Gastroesophageal sphincter (tissue), 4 donors: ENCODE data around the gene PLPPR3. TPM values are rescaled to one million over a fixed set of nuclear protein-coding genes. Genes with fewer than 3 reads are reported as not detected.
A peak's percentile ranks its signal among the peaks of the same experiment; 100 is the strongest.

Experiments
- ATAC-seq: fragments of 150-250 bp; one replicate; pipeline ENCODE4 v1.9.1; 2016; ENCODE audit warnings: mild to moderate bottlenecking, moderate library complexity
- H3K27ac ChIP-seq, 4 donors: fragments of 200-600 bp; sonication (generic) in 3 of 4; 1 replicate in 3 of 4; 2 replicates in 1 of 4; pipeline ENCODE4 v1.5.1; 2016 to 2019
- H3K27me3 ChIP-seq: fragments of 200-600 bp; sonication (generic); one replicate; pipeline ENCODE4 v1.5.1; 2019
- H3K36me3 ChIP-seq, 2 donors: fragments of 200-600 bp; sonication (generic); one replicate each; pipeline ENCODE4 v1.5.1; 2019; ENCODE audit warnings: control low read depth in 1 of 2
- H3K4me1 ChIP-seq, 3 donors: fragments of 200-600 bp; sonication (generic); 1 replicate in 2 of 3; 2 replicates in 1 of 3; pipeline ENCODE4 v1.5.1; 2016 to 2019; ENCODE audit warnings: control low read depth in 2 of 3
- H3K4me3 ChIP-seq, 2 donors: fragments of 200-600 bp; sonication (generic); one replicate each; pipeline ENCODE4 v1.5.1; 2019; ENCODE audit warnings: mild to moderate bottlenecking in 1 of 2, moderate library complexity in 1 of 2
- H3K9me3 ChIP-seq, 3 donors: fragments of 200-600 bp; sonication (generic); one replicate each; pipeline ENCODE4 v1.5.1; 2017 to 2019; ENCODE audit warnings: control low read depth in 2 of 3
- CTCF ChIP-seq, 4 experiments: fragments of 200-600 bp in 2 of 4; fragments of 450-650 bp in 2 of 4; sonication (generic) in 1 of 4; IDR thresholded peaks; one replicate each; pipeline ENCODE4 v1.5.1; 2017 to 2019; ENCODE audit warnings: antibody characterized with exemption in 4 of 4, mild to moderate bottlenecking in 2 of 4, moderate library complexity in 2 of 4
- EP300 ChIP-seq: sonication (generic); formaldehyde crosslinking; IDR thresholded peaks from one replicate; pipeline ENCODE4 v1.6.1; 2017; ENCODE audit warnings: antibody characterized with exemption, mild to moderate bottlenecking
- POLR2A ChIP-seq, 2 donors: fragments of 450-650 bp; IDR thresholded peaks; one replicate each; pipeline ENCODE4 v1.6.1; 2017; ENCODE audit warnings: antibody characterized with exemption in 2 of 2, mild to moderate bottlenecking in 2 of 2, moderate library complexity in 1 of 2
- POLR2AphosphoS5 ChIP-seq: sonication (generic); formaldehyde crosslinking; IDR thresholded peaks from one replicate; pipeline ENCODE4 v1.6.1; 2017; ENCODE audit warnings: antibody characterized with exemption
- WGBS, 2 donors: methylation state at CpG; one replicate each; pipeline ENCODE4 v1.1.5; 2018; ENCODE audit warnings: low coverage in 1 of 2; 5-methylcytosine and 5-hydroxymethylcytosine counted together
- total RNA-seq, 4 donors: library from RNA; depleted of rRNA; stranded (reverse); fragments of >200 nt; gene quantifications; one replicate each; pipeline ENCODE4 v1.1.0, GENCODE V29; 2016

PLPPR3 gene
- total RNA-seq, 4 donors from 2014 or later: not detected

DNA sequence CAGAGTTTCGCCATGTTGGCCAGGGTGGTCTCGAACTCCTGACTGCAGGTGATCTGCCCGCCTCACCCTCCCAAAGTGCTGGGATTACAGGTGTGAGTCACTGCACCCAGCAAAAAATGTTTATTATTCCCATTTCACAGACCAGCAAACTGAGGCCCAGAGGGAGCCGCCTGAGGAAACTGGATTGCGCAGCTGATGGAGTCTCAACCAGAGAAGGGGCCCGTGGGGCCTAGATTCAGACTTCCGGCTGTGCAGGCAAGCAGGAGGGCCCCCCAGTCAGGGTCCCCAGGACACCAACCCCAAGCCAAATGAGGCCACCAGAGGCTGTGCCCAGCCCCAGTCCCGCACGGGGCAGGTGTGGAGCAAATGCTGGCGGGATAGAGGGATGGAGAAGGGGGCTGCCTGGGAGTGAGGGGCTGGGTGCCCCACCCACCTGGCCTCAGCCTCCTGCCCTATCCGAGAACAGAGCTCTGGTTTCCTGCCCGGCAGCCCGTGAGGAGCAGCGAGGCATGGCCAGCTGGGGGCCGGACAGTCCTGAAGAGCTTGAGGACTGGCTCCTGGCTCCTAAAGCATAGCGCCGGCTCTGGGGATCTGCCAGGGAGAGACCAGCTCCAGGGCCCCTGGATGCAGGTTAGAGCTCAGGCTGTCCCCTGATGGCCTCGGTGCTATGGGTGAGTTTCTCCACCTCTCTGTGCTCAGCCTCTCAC, 48.9 kb downstream of the PLPPR3 start:
- H3K27me3 ChIP-seq: peaks cover 20% of the 10 kb centered on the region
- no peak for ATAC-seq
- 100% methylated on average over 1 of the region's 18 CpGs; no CpG with 5 or more reads in 1 of the 2 donors for WGBS, 2 donors
- peaks cover 0 to 11% (median 0%) of the 10 kb centered on the region in 3 donors for H3K4me1 ChIP-seq
- TF ChIP-seq CTCF (IDR thresholded peaks at IDR 0.05) (no peak), POLR2AphosphoS5 (no peak), POLR2A (IDR thresholded peaks at IDR 0.05) (no peak), EP300 (no peak)
- H3K4me3 ChIP-seq: no peak overlapping the region
- H3K36me3 ChIP-seq: no peaks in the 10 kb centered on the region
- H3K27ac ChIP-seq: no peak overlapping the region
- H3K9me3 ChIP-seq: no peaks in the 10 kb centered on the region

DNA sequence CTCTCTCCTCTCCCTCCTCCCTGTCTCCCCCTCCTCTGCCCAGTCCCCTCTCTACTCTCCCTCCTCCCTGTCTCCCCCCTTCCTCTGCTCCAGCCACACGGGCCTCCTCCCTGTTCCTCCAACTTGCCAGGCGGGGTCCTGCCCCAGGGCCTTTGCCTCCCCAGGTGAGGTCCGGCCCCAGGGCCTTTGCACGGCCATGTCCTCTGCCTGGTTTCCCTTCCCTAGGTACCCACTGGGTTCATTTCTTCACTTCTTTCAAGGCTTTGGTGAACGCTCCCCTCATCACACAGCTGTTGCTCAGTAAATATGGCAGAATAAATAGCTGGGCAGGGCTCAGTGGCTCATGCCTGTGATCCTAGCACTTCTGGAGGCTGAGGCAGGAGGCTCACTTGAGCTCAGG, 49.7 kb downstream of the PLPPR3 start:
- no CpG with 5 or more reads among the region's 5 CpGs for WGBS, 2 donors
- no peak for ATAC-seq

GRCh38 chr19:771332-771785, 50.4 kb downstream of the PLPPR3 start:
- TF ChIP-seq POLR2A (IDR thresholded peaks at IDR 0.05) (no peak), POLR2AphosphoS5 (no peak), CTCF (IDR thresholded peaks at IDR 0.05) (peak in 2 of 4 experiments; percentile 42 to 59)
- Histone ChIP-seq H3K4me1 (peaks cover 0 to 11% (median 0%) of the 10 kb centered on the region in 3 donors), H3K36me3 (no peaks in the 10 kb centered on the region), H3K9me3 (no peaks in the 10 kb centered on the region), H3K27ac (no peak overlapping the region), H3K27me3 (peaks cover 32% of the 10 kb centered on the region), H3K4me3 (no peak overlapping the region)
- WGBS, 2 donors: 11% methylated on average over 6 of the region's 6 CpGs; no CpG with 5 or more reads in 1 of the 2 donors
- no peak for ATAC-seq

More for the DNA sequence above, 49.7 kb downstream of the PLPPR3 start:
- peaks cover 28% of the 10 kb centered on the region for H3K27me3 ChIP-seq
- H3K4me1 ChIP-seq: peaks cover 0 to 11% (median 0%) of the 10 kb centered on the region in 3 donors
- no peak for TF ChIP-seq POLR2A (IDR thresholded peaks at IDR 0.05)
- TF ChIP-seq POLR2AphosphoS5: no peak
- no peak for TF ChIP-seq EP300
- no peak for TF ChIP-seq CTCF (IDR thresholded peaks at IDR 0.05)
- no peak overlapping the region for H3K27ac ChIP-seq
- no peaks in the 10 kb centered on the region for H3K36me3 ChIP-seq
- no peak overlapping the region for H3K4me3 ChIP-seq
- H3K9me3 ChIP-seq: no peaks in the 10 kb centered on the region

DNA sequence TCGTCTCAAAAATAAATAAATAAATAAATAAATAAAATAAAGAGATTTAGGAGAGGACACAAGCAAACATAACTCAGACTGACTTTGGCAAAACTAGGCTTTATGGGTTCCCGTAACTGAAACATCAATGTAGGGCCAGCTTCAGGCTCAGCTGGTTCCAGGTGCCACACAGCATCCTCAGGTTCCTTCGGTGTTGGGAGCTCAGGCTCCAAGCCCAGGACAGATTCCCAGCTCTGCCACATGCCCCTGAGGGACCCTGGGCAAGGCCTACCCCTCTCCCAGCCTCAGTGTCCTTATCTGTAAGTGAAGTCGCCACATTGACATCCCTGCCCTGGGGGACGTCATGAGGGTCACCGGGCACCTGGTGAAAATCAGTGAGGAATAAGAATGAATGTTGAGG, 52.1 kb downstream of the PLPPR3 start:
- ATAC-seq: no peak
- no peaks in the 10 kb centered on the region for H3K9me3 ChIP-seq
- H3K27me3 ChIP-seq: peaks cover 41% of the 10 kb centered on the region
- TF ChIP-seq POLR2AphosphoS5: no peak
- no peak overlapping the region for H3K27ac ChIP-seq
- 85 to 86% methylated on average over 2 to 3 of the region's 6 CpGs for WGBS, 2 donors
- peaks cover 0 to 11% (median 0%) of the 10 kb centered on the region in 3 donors for H3K4me1 ChIP-seq
- H3K4me3 ChIP-seq: no peak overlapping the region
- no peaks in the 10 kb centered on the region for H3K36me3 ChIP-seq

DNA sequence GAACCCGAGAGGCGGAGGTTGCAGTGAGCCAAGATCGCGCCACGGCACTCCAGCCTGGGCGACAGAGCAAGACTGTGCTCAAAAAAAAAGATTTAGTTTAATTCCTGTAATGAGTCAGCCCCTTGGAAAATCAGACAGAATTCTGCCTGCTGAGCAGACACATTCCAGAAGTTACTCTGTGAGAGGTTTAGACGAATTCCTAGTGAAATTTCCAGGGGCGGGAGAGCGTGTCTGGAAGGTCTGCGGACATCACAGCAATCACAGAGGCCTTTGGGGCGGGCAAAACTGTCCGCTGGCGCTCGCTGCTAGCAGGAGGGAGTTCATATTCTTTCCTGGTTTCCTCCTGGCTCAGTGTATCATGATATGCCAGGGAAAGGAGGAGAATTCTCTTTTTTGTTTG, 53.3 kb downstream of the PLPPR3 start:
- Histone ChIP-seq H3K9me3 (no peaks in the 10 kb centered on the region), H3K4me1 (peaks cover 0 to 11% (median 0%) of the 10 kb centered on the region in 3 donors), H3K27ac (peak overlapping the region in 1 of 4 donors; percentile 1), H3K36me3 (no peaks in the 10 kb centered on the region), H3K4me3 (no peak overlapping the region), H3K27me3 (peaks cover 48% of the 10 kb centered on the region)
- no peak for TF ChIP-seq CTCF (IDR thresholded peaks at IDR 0.05)
- TF ChIP-seq EP300: no peak
- TF ChIP-seq POLR2A (IDR thresholded peaks at IDR 0.05): no peak
- no peak for TF ChIP-seq POLR2AphosphoS5
- 40% methylated on average over 14 of the region's 14 CpGs; no CpG with 5 or more reads in 1 of the 2 donors for WGBS, 2 donors
- ATAC-seq: peak; percentile 22
